ENCODE results near the gene SLC66A2.

- TF ChIP-seq CTCF (conservative IDR thresholded peaks at IDR 0.05) (no peak), ZFX (IDR thresholded peaks at IDR 0.05) (no peak)
Measured at GRCh38 chr18:79870301-79871025, 81.0 kb downstream of the SLC66A2 start.

Data from C4-2B (cell line).